ENCODE results near the gene AP3S2.

AP3S2 gene

GRCh38 chr15:89780601-89781000 is 113.2 kb downstream of the AP3S2 start:
- H3K9ac ChIP-seq (ENCODE audit: low read length), result no peak overlapping the region
- no peaks in the 10 kb centered on the region for H3K79me2 ChIP-seq (ENCODE audit: insufficient read depth, low read length)
- H3K4me2 ChIP-seq (ENCODE audit: low read depth, low read length, poor library complexity, severe bottlenecking), result no peak overlapping the region
- H3K4me3 ChIP-seq (ENCODE audit: insufficient read depth, low read length, poor library complexity, severe bottlenecking), result no peak overlapping the region
- H3K27me3 ChIP-seq (ENCODE audit: low read length), result no peaks in the 10 kb centered on the region
- no peak overlapping the region for H2AFZ ChIP-seq (ENCODE audit: low read depth, low read length, severe bottlenecking)
- H3F3A ChIP-seq (ENCODE audit: insufficient read depth), result no peaks in the 10 kb centered on the region
- no peaks in the 10 kb centered on the region for H3K36me3 ChIP-seq (ENCODE audit: low read length)
- H3K9me2 ChIP-seq (replicated peaks; ENCODE audit: insufficient read depth, low read length), result no peaks in the 10 kb centered on the region
- no peak overlapping the region for H3K27ac ChIP-seq (ENCODE audit: low read depth, low read length)
- no peak for TF ChIP-seq EZH2phosphoT487 (conservative IDR thresholded peaks at IDR 0.05; ENCODE audit: low read length)
- TF ChIP-seq, protein P1, sequence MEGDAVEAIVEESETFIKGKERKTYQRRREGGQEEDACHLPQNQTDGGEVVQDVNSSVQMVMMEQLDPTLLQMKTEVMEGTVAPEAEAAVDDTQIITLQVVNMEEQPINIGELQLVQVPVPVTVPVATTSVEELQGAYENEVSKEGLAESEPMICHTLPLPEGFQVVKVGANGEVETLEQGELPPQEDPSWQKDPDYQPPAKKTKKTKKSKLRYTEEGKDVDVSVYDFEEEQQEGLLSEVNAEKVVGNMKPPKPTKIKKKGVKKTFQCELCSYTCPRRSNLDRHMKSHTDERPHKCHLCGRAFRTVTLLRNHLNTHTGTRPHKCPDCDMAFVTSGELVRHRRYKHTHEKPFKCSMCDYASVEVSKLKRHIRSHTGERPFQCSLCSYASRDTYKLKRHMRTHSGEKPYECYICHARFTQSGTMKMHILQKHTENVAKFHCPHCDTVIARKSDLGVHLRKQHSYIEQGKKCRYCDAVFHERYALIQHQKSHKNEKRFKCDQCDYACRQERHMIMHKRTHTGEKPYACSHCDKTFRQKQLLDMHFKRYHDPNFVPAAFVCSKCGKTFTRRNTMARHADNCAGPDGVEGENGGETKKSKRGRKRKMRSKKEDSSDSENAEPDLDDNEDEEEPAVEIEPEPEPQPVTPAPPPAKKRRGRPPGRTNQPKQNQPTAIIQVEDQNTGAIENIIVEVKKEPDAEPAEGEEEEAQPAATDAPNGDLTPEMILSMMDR (IDR thresholded peaks at IDR 0.05; ENCODE audit: insufficient read depth, low read length, poor library complexity, severe bottlenecking), result no peak
- no peaks in the 10 kb centered on the region for H3K9me3 ChIP-seq (ENCODE audit: insufficient read depth, low read length)
- H4K20me1 ChIP-seq (ENCODE audit: low read depth, low read length), result no peaks in the 10 kb centered on the region
